DMS114 treated with DMSO at 0.1 percent for 48 hours (cell line): Measurements from ENCODE around the gene RUNX3.

ENCODE experiments used
- DNase-seq: peaks from one replicate; lab custom pipeline; 2025; ENCODE audit not compliant: unreplicated experiment; lab: John Stamatoyannopoulos, UW

The RUNX3 gene

DNA sequence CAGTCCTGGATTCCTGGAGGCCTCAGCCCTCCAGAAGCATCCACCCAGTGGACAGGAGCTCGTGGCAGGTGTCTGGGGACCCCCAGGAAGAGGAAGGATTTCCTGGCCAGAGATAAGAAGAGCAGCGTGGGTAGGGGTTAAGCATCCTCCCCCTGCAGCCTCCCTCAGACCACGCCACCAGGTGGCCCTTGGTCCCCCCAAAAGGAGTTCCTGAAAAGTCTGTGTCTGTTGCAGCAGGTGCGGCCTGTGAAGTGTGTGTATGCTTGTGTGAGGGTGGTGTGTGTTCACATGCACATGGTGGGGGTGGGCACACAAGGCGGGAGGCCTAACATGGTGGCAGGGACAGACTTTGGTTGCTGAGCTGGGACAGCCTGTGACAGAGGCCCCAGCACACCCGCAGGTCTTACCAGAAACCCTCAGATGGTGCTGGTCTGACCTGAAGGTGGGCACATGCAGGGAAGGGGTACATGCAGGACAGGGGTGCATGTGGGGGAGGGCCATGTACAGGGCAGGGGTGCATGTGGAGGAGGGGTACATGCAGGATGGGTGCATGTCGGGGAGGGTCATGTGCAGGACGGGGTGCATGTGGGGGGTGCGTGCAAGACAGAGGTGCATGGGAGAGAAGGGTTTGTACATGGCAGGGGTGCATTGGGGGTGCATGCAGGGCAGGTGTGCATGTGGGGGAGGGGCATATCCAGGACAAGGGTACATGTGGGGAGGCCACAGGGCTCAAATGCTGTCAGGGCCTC lies 18.2 kb upstream of the RUNX3 start:
- DNase-seq, result no peak

DNA sequence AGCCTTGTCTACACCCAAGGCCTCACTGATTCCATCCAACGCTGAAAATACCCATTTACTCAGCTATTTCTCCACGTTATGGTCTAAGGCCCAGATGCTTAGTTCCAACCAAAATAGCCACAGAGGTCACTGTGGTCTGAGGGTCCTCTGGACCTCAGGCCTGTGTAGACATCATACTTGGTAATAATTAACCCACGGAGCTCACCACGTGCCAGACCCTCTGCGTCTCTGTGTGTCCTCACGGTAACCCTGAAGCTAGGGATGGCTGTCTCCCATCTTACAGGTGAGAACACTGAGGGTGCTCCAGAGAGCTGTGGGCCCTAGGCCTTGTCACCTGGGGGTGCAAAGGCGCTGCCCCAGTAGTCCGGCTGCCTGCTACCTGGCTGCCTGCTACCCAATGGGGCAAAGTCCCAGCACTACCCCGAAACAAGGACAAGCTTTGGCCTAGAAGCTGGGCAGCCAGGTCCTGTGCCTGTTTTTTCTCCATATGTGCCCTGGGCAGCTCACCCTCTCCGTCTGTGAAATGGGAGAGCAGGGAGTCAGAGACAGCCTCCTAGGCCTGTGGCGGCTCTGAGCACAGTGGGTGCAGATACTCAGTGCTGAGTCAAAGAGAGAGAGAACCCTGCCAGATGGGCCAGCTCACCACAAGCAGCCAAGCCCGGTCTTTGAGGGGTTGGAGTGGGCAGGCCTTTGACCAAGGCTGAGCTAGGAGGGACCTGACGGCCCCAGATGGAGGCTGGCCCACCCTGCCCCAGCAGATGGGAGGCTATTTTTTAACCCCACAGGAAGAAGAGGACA lies 17.0 kb upstream of the RUNX3 start:
- DNase-seq, result no peak

DNA sequence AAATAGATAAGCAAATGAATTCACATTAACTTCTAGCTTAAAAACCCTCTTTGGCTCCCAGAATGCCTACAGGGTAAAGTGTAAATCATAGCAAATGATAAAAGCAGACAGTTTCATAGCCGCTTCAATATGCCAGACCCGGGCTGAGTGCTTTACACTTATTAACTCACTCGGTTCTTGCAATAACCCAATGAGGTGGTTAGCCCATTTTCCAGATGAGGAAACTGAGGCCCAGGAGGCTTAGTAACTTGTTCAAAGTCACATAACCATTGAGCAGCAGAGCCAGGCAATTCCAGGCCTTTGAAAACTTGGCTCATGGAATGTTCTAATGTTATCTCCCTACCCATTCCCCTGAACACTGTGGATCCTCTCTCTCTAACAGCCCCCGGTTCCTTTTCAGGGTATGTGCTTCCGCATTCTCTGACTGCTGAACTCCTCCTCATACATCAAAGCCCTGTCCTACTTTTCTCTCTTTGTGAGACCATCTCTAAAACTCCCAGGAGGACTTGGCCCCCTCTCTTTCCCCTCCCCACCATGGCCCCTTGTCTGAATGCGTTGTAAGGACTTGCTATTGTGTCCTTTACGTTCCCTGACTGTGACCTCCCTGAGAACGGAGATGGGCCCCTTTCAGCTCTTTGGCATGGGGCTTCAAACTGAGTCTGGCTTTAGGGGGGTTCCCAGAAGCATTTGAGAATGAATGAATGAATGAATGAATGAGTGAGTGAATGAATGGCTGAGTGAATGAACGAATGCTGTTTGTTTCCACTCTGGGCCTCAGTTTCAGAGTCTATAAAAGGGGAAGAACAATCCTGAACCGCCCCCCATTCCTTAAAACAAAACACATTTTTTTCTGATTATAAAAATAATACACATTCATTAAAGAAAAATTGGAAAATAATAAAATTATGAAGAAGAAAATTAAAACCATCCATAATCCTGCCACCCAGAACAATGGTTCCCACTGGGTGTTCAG lies 15.6 kb upstream of the RUNX3 start:
- DNase-seq, result no peak

DNA sequence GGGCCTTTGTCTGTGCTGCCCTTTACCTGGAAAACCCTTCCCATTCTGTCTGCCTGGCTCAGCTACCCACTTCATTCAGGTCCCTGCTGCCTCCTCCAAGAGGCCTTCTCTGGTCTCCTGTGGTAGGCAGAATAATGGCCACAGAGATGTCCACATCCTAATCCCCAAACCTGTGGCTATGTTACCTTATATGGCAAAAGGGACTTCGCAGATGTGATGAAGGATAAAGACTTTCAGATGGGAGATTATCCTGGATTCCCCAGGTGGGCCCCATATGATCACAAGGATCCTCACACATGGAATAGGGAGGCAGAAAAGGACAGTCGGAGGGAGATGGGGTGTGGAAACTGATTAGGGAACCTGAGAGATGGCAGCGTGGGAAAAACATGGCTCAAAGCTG lies 14.2 kb upstream of the RUNX3 start:
- no peak for DNase-seq

DNA sequence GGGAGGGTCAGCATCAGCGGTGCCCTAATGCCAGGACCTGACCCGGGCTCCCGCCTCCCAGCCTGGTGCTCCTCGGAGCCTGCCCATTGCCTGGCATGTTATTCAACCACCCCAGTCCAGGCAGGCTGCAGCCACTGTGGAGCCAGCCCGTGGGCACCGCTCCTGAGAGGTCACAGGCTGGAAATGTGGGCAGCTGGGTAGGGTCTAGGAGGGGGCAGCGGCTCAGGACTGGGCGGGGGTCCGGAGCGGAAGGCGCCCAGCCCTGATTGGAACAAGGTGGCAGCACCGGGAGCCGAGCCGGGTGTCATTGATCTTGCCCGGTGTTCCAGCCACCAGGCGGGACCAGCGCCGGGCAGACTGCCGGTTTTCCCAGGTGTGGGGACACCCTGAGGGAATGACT lies 12.7 kb upstream of the RUNX3 start:
- DNase-seq, result no peak

DNA sequence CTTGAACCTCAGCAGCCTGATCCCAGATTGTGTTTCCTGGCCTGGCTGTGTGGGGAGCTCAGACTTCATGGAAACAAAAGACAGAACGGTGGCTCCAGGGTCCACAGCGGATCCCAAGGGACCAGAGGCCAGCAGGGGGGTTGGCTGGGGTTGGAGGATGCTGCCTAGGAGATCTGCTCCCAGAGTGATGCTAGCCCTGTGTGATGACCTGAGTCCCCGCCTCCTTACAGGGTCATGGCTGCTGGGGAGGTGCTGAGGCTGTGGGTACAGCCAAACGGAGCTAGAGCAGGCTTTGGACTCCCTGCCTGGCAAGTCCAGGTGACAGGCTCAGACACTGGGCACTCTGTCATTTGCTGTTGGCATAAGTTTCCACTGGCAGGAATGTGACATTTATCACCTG lies 11.5 kb upstream of the RUNX3 start:
- DNase-seq, result no peak

DNA sequence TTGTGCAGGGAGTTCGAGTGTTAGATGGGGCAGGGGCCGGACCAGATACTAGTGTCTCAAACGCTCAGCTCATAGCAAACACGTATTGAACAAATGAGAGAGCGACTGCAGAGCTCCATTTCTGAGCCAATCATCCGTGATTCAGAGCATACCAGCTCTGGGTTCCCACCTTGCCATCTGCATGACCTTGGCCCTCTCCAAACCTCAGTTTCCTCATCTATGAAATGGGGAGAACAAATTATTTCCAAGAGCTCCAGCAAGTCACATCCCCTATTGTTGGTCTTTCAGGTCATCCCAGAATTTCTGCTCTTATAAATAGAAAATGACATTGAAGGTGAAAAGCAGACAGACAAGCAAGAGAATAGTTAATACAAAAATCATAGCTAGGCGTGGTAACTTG lies 10.2 kb upstream of the RUNX3 start:
- DNase-seq, result no peak

DNA sequence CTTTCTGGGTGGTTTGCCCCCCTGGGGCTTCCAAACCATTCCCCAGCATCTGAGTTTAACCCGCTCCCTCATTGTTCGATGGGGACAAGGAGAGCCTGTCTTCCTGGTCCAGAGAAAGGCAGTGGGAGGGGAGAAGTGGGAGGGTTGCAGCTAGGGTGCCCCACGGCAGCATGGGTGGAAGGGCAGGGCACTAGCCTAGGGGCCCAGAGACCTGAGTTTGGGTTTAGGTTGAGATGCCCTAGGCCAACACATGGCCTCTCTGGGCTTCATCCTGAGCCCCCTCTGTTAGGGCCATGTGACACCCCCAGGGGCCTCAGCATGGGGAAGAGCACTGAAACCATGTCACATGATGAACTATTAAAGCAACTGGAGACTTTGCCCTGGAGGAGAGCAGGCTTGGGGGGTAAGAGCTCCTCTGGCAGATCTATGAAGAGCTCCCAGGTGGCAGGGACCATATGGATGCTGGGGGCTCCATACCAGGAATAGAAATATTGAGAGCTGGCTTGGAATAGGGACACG lies 9.7 kb upstream of the RUNX3 start:
- DNase-seq, result no peak

DNA sequence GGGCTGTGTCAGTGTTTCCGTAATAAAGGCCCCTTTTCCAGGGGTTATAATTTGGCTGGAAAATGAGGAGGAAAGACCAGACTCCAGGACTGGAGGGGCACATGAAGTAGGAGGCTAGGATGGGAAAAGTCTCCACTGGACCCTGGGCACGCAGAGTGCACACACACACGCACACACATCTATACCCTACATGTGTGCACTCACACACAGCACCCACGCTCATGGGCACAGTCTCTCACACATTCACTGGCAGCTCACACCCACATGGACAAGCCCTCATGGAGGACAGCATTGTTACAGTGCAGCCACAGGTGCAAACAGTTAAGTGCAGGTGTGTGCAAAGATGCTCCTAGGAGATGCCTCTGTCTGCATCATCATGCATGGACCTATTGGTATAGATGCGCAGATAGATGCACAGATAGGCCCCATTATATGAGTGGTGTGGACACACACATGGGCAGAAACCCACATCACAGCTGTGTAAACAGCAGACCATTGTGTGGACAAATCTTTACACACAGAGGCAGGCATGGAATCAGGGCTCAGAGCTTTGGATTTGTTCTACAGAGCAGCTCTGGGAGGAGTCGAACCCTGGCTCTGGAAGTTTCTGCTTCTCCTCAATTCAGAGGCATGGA lies 9.1 kb upstream of the RUNX3 start:
- no peak for DNase-seq

DNA sequence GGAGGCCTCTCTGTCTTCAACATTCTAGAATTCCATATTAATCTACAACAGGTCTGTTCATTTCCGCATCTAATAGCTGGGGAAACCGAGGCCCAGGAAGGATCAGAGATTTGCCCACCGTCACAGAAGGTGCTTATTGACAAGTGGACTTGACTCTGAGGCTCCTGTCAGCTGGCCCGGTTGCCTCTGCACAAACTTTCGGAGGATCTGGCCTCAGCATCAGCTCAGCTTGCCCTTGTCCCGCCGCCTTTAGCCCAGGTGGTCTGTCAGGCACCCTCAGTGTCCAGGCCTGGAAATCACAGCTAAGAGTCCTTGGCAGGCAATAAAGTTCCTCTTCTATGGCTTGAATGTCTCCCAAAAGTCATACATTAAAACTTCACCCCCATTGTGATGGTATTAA lies 8.2 kb upstream of the RUNX3 start:
- DNase-seq, result no peak

DNA sequence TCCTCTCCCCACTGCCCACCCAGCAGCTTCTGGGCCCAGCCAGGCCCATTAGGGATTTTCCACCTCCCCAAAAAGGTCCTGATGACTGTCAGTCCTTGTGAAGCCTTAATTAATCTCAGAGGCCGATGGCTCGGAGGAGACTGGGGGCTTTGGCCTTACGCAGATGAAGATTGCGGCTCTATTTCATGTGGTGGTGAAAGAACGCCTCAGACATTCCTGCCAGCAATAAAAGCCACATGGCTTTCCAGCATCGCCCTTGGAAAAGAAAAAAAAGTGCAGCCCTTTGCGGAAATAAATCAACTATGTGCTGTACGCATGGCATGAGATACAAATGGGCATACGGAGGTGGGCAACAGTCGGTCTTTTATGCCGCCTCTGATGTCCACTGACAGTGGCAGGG lies 6.6 kb upstream of the RUNX3 start:
- no peak for DNase-seq

DNA sequence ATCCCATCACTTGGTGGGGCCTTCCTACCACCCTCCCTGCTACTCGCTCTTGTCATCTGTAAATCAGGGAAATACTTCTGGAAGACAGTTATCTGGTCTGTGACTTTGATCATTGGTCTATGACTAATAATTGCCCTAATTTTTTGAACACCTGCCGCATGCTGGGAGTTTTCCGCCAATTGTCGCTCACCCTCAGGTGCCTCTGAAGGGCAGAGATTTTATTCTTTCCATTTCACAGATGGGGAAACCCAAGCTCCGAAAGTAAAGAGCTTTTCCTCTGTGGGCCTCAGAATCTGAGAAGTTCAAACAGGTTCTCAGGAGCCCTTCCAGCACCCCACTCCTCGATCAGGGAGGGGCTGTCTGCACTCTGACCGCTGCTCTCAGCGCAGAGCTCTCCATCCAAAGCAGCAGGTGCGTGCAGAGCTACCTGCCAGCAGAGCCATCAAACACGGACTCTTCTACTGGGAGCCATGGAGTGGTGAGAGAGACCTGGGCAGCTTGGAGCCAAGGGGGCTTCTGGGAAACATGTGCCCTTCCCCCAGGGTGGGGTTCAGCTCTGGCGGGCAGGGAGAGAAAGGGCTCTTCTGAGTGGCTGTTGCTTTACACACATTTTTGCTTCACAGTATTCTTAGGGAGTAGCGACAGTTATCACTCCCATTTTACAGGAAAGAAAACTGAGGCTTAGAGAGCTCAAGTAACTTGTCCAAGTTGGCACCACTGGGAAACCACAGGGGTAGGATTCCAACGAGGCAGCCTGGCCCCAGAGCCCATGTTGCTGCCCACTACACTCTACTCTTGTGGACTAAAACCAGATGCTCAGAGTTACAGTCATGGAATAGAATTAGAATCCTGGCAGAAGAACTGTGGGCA lies 5.8 kb upstream of the RUNX3 start:
- DNase-seq, result no peak

DNA sequence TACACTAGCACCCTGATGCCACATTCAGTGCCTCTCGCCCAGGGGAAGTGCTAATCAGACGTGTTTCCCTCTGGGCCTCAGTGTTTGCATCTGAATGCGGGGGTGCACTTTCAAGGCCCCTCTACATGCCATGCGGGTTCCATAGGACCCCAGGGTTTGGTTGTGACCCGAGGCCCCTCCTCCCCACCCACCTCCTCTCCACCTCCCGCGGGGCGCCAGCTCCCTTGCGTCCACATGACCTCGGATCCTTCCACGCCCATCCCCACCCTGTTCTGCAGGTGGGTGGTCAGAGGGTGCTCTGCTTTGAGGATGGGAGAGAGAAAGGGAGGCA lies 5.1 kb upstream of the RUNX3 start:
- no peak for DNase-seq

DNA sequence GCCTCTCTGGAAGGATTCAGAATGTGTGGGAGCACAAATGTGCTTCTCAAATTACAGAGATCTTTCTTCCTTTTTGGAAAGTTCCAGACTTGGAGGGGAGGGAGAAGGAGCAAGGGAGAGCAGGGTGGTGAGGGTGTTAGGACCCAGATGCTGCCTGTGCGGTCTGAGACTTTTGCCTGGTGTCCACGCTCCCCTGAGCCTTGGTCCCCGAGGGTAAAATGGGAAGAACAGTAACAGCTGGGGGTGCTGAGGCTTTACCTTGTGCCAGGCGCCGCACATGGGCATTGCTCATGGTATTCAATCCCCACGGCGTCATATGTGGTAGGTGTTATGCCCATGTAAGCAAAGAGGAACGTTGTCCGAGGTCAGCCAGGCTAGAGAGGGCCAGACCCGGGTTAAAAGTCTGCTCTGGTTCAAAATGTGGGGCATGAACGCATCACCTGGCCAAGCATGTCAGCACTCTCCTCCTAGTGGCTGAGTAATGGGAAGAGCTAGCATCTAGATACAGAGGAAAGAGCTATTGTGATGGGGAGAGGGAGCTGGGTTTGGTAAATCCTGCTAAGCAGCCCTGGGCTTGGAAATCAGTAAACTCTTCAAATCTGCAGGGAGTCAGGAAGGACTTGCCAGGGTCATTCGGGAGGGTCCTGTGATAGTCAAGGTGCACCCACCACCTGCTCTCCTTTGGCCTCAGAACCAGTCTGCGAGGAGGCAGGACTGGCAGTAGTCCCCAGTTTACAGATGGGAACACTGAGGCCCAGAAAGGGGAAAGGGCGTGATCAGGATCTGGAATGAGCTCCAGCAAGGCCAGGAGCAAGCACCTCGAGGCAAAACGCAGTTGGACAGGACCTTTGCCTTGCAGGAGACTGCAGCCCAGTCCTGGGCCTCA lies 4.5 kb upstream of the RUNX3 start:
- DNase-seq, result no peak

DNA sequence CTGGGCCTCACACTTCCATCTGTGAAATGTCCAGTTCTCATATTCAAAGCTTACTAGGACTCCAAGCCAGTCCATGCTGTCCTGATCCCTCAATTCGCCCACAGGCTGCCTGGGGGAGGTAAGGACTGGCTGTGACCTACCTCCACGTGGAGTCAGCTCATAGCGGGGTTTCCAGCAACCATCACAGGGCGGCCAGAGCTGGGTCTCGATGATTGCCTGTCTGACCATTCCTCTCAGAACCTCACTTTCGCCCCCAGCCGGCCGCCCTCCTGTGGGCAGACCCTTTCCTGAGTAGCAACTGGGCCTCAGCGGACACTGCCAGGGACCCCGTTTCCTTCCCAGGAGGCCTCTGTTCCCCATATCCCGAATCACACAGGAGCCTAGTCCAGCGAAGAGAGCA lies 3.4 kb upstream of the RUNX3 start:
- DNase-seq, result no peak

DNA sequence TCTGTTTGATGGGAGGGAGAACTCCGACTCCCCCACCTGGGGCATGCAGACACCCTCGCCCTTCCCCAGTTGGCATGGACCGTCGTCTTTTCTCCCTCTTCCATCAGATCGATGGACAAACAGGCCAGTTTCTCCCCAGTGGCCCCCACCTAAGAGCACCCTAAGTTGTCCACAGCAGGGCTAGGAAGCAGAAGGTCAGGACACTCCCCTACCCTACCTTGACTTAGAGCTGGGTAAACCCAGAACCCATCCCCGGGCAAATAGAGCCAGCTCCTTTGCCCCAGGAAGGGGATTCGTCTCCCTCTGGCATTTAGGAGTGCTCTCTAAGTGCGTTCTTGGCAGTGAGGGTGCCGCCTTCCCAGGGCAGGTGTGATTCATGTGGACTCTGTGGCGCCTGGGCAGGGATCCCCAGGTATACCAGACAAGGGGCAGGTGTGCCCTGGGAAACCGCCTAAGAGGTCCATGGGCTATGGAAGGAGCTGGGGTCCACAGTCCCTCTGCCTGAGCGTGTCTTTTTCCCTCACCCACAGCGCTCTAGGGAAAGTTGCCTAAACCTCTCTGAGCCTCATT lies 2.7 kb upstream of the RUNX3 start:
- no peak for DNase-seq

DNA sequence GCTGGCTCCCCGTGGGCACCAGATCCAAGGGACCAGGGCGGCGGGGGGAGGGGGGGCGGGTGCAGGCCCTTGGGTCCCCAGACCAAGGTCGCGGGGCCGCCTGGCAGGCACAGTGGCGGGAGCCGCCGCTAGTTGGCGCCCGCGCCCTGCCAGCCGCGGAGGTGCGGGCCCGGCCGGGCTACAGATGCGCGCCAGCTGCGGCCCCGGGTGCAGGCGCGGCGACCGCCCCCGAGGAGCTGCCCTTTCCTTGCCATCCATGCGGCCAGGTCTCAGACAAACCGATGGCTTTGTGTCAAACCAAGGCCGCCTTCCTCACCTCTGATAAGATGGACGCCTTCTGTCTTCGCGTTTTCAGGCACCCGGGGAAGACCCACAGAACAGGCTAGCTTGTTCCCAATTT lies 2.2 kb upstream of the RUNX3 start:
- no peak for DNase-seq

DNA sequence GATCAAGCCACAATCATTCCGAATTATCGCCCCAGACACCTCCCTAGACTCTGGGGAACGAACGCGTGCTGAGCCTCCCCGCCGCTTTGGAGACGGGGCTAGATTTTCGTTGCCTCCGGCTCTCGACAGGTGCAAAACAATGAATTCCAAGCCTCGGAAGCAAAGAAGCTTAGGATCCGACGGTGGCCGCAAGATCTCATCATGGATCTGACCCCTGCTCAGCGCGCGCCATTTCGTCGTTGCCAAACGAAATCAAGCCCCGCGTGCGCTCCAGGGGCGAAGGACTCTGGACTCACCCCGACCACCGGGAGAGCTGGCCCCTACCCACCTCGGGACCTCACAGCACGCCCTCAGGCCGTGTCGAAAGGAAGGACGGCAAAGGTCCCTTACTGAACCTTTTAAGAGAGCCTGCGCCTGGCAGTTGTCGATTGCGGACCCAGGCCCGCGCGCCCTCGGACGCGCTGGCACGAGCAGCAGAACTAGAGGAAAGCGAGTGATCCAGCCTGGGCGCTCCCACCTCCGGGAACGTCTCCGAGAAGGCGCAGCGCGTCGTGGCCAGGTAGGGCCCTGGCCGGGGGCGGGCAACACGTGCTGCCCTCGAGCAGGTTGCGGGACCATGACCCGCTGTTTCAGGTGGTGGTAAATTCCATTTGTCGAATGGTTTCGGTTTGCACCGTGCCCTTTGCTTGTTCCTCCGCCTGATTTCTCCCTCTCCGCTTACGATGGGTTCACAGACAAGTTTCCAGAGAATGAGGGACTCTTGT lies 1.6 kb upstream of the RUNX3 start:
- no peak for DNase-seq
